CD14-positive monocyte (primary cell): ENCODE data around the gene SLC35F1. TPM values are rescaled to one million over a fixed set of nuclear protein-coding genes. Genes with fewer than 3 reads are reported as not detected.

ENCODE experiments used
- DNase-seq, 3 donors: peaks; one replicate each; pipeline ENCODE4 v3.0.0-alpha.2; 2011 to 2022
- H2AFZ ChIP-seq: 2 replicates; pipeline ENCODE4 v1.6.0; 2012; ENCODE audit warnings: mild to moderate bottlenecking, low read depth, low read length, inconsistent platforms; ENCODE audit not compliant: insufficient read depth, poor library complexity, severe bottlenecking
- H3K27ac ChIP-seq, 2 donors: 1 replicate in 1 of 2; 2 replicates in 1 of 2; pipeline ENCODE4 v1.5.1; 2012 to 2013; ENCODE audit warnings: low read length in 2 of 2, control low read depth in 1 of 2, inconsistent platforms in 1 of 2, low read depth in 1 of 2, mild to moderate bottlenecking in 1 of 2
- H3K27me3 ChIP-seq, 2 donors: one replicate each; pipeline versions ENCODE4 v1.6.0 to v1.6.1; 2011 to 2013; ENCODE audit warnings: low read length in 2 of 2; ENCODE audit not compliant: control insufficient read depth in 2 of 2, insufficient read depth in 2 of 2
- H3K36me3 ChIP-seq, 2 donors: replicated peaks in 1 of 2; 1 replicate in 1 of 2; 2 replicates in 1 of 2; pipeline versions ENCODE4 v1.5.1 to v1.6.1; 2012 to 2013; ENCODE audit warnings: low read length in 2 of 2, control low read depth in 1 of 2, inconsistent platforms in 1 of 2, mild to moderate bottlenecking in 1 of 2; ENCODE audit not compliant: insufficient read depth in 2 of 2, control insufficient read depth in 1 of 2
- H3K4me1 ChIP-seq, 2 donors: 1 replicate in 1 of 2; 2 replicates in 1 of 2; pipeline versions ENCODE4 v1.5.1 to v1.6.1; 2012 to 2013; ENCODE audit warnings: low read length in 2 of 2, control low read depth in 1 of 2, inconsistent platforms in 1 of 2, mild to moderate bottlenecking in 1 of 2, moderate library complexity in 1 of 2; ENCODE audit not compliant: insufficient read depth in 2 of 2, control insufficient read depth in 1 of 2
- H3K4me2 ChIP-seq: replicated peaks from 2 replicates; pipeline ENCODE3; 2012; ENCODE audit warnings: low read length, moderate library complexity, mild to moderate bottlenecking; ENCODE audit not compliant: poor library complexity, severe bottlenecking; ENCODE audit errors: extremely low read depth
- H3K4me3 ChIP-seq, 3 experiments: fragments of 200-600 bp in 1 of 3; sonication (generic) in 1 of 3; replicated peaks in 1 of 3; 1 replicate in 2 of 3; 2 replicates in 1 of 3; pipeline ENCODE4 v1.5.1; 2011 to 2013; ENCODE audit warnings: low read length in 3 of 3, mild to moderate bottlenecking in 3 of 3, control low read depth in 2 of 3, low read depth in 2 of 3, inconsistent platforms in 1 of 3, moderate library complexity in 1 of 3
- H3K79me2 ChIP-seq: 2 replicates; pipeline ENCODE4 v1.6.0; 2012; ENCODE audit warnings: mild to moderate bottlenecking, control low read depth, inconsistent platforms, low read length, moderate library complexity; ENCODE audit not compliant: insufficient read depth
- H3K9ac ChIP-seq: 2 replicates; pipeline ENCODE4 v1.6.0; 2017; ENCODE audit warnings: low read length, mild to moderate bottlenecking; ENCODE audit not compliant: insufficient read depth, poor library complexity, severe bottlenecking
- H3K9me3 ChIP-seq, 2 donors: replicated peaks in 1 of 2; 1 replicate in 1 of 2; 2 replicates in 1 of 2; pipeline versions ENCODE4 v1.5.1 to v1.6.1; 2012 to 2013; ENCODE audit warnings: low read length in 2 of 2, control low read depth in 1 of 2; ENCODE audit not compliant: control insufficient read depth in 1 of 2, insufficient read depth in 1 of 2
- H4K20me1 ChIP-seq: 2 replicates; pipeline ENCODE4 v1.6.0; 2012; ENCODE audit warnings: mild to moderate bottlenecking, low read length, control low read depth, moderate library complexity; ENCODE audit not compliant: insufficient read depth
- H3K27ac Mint-ChIP-seq, 7 donors: one replicate each; pipeline ENCODE4 v1.8.0; 2020; ENCODE audit warnings: mild to moderate bottlenecking in 7 of 7, mixed read lengths in 7 of 7, moderate library complexity in 6 of 7, inconsistent platforms in 2 of 7
- H3K27me3 Mint-ChIP-seq, 3 donors: one replicate each; pipeline ENCODE4 v1.8.0; 2021 to 2022; ENCODE audit warnings: low read depth in 3 of 3, mild to moderate bottlenecking in 3 of 3, mixed read lengths in 3 of 3, moderate library complexity in 3 of 3, inconsistent platforms in 1 of 3
- H3K36me3 Mint-ChIP-seq, 2 donors: one replicate each; pipeline ENCODE4 v1.8.0; 2020; ENCODE audit warnings: mixed read lengths in 2 of 2, inconsistent platforms in 1 of 2, mild to moderate bottlenecking in 1 of 2
- H3K4me1 Mint-ChIP-seq: one replicate; pipeline ENCODE4 v1.8.0; 2020; ENCODE audit warnings: mild to moderate bottlenecking, mixed read lengths
- H3K4me3 Mint-ChIP-seq, 2 donors: one replicate each; pipeline ENCODE4 v1.8.0; 2020; ENCODE audit warnings: mild to moderate bottlenecking in 2 of 2, mixed read lengths in 2 of 2, moderate library complexity in 1 of 2
- H3K9me3 Mint-ChIP-seq, 7 donors: one replicate each; pipeline ENCODE4 v1.8.0; 2020 to 2022; ENCODE audit warnings: mixed read lengths in 7 of 7, mild to moderate bottlenecking in 6 of 7, moderate library complexity in 6 of 7, inconsistent platforms in 2 of 7
- WGBS: methylation state at CpG from one replicate; pipeline ENCODE4 v1.1.5; 2013; ENCODE audit warnings: missing lambda C conversion rate; ENCODE audit not compliant: insufficient coverage; 5-methylcytosine and 5-hydroxymethylcytosine counted together
- intact Hi-C, 2 donors: fragments of 100-400 bp; cut with micrococcal nuclease; formaldehyde crosslinking; loops; one replicate each; pipeline versions ENCODE4 v1.15.0 to v1.15.1; 2023
- polyA plus RNA-seq, 3 donors: library from polyadenylated mRNA; depleted of rRNA in 1 of 3; unstranded in 2 of 3; stranded (reverse) in 1 of 3; fragments of 300-500 nt in 2 of 3; fragments of >200 nt in 1 of 3; fragmentation: Illumina TruSeq in 2 of 3; gene quantifications; 1 replicate in 2 of 3; 2 replicates in 1 of 3; pipeline ENCODE4 v1.2.3, GENCODE V29; 2012 to 2021
- TF ChIP-seq, protein P1 (sequence below): fragments of 200-600 bp; IDR thresholded peaks from one replicate; pipeline ENCODE4 v1.8.0; 2022; ENCODE audit warnings: antibody characterized with exemption, mild to moderate bottlenecking

SLC35F1 gene
- polyA plus RNA-seq, 3 donors: not detected

GRCh38 chr6:117932676-117933075 is 25.6 kb downstream of the SLC35F1 start:
- H3K9me3 Mint-ChIP-seq: peaks cover 4 to 22% (median 8%) of the 10 kb centered on the region in 7 donors
- Histone ChIP-seq H3K9me3 (peaks cover 7 to 20% of the 10 kb centered on the region in 2 donors), H3K4me2 (no peak overlapping the region), H2AFZ (no peak overlapping the region), H3K27me3 (no peaks in the 10 kb centered on the region), H3K36me3 (no peaks in the 10 kb centered on the region), H3K4me3 (no peak overlapping the region), H3K4me1 (no peaks in the 10 kb centered on the region), H3K9ac (no peak overlapping the region), H3K27ac (no peak overlapping the region), H4K20me1 (no peaks in the 10 kb centered on the region), H3K79me2 (no peaks in the 10 kb centered on the region)
- H3K27ac Mint-ChIP-seq: no peak overlapping the region
- no peak for DNase-seq
- no peaks in the 10 kb centered on the region for H3K4me1 Mint-ChIP-seq
- TF ChIP-seq, protein P1, sequence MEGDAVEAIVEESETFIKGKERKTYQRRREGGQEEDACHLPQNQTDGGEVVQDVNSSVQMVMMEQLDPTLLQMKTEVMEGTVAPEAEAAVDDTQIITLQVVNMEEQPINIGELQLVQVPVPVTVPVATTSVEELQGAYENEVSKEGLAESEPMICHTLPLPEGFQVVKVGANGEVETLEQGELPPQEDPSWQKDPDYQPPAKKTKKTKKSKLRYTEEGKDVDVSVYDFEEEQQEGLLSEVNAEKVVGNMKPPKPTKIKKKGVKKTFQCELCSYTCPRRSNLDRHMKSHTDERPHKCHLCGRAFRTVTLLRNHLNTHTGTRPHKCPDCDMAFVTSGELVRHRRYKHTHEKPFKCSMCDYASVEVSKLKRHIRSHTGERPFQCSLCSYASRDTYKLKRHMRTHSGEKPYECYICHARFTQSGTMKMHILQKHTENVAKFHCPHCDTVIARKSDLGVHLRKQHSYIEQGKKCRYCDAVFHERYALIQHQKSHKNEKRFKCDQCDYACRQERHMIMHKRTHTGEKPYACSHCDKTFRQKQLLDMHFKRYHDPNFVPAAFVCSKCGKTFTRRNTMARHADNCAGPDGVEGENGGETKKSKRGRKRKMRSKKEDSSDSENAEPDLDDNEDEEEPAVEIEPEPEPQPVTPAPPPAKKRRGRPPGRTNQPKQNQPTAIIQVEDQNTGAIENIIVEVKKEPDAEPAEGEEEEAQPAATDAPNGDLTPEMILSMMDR: no peak
- no peak overlapping the region for H3K4me3 Mint-ChIP-seq
- peaks cover 0 to 2% (median 0%) of the 10 kb centered on the region in 3 donors for H3K27me3 Mint-ChIP-seq
- intact Hi-C loops: no loop called here
- WGBS: 73% methylated on average over 2 of the region's 3 CpGs
- no peaks in the 10 kb centered on the region for H3K36me3 Mint-ChIP-seq

GRCh38 chr6:117933471-117933870 is 26.4 kb downstream of the SLC35F1 start:
- no peak overlapping the region for H3K27ac ChIP-seq
- H3K4me3 ChIP-seq: no peak overlapping the region
- H3K36me3 ChIP-seq: no peaks in the 10 kb centered on the region
- Mint-ChIP-seq H3K4me3 (no peak overlapping the region), H3K27me3 (peaks cover 0 to 4% (median 0%) of the 10 kb centered on the region in 3 donors), H3K9me3 (peaks cover 3 to 16% (median 7%) of the 10 kb centered on the region in 7 donors), H3K27ac (no peak overlapping the region), H3K4me1 (no peaks in the 10 kb centered on the region), H3K36me3 (no peaks in the 10 kb centered on the region)
- no peaks in the 10 kb centered on the region for H3K79me2 ChIP-seq
- H4K20me1 ChIP-seq: no peaks in the 10 kb centered on the region
- no peak overlapping the region for H2AFZ ChIP-seq
- H3K4me1 ChIP-seq: no peaks in the 10 kb centered on the region
- WGBS: 86% methylated on average over 3 of the region's 4 CpGs
- no peak overlapping the region for H3K9ac ChIP-seq
- H3K9me3 ChIP-seq: peaks cover 6 to 13% of the 10 kb centered on the region in 2 donors
- no peaks in the 10 kb centered on the region for H3K27me3 ChIP-seq
- TF ChIP-seq, protein P1: no peak
- no peak for DNase-seq
- H3K4me2 ChIP-seq: no peak overlapping the region
- intact Hi-C loops: no loop called here
